Measurements from ENCODE around the gene PPP2R2D.
"Not testable (repeated sequence)": the region's sequence is repeated elsewhere in the genome, so short reads cannot be mapped to it uniquely, and the experiment has no call there.

Gene PPP2R2D

DNA sequence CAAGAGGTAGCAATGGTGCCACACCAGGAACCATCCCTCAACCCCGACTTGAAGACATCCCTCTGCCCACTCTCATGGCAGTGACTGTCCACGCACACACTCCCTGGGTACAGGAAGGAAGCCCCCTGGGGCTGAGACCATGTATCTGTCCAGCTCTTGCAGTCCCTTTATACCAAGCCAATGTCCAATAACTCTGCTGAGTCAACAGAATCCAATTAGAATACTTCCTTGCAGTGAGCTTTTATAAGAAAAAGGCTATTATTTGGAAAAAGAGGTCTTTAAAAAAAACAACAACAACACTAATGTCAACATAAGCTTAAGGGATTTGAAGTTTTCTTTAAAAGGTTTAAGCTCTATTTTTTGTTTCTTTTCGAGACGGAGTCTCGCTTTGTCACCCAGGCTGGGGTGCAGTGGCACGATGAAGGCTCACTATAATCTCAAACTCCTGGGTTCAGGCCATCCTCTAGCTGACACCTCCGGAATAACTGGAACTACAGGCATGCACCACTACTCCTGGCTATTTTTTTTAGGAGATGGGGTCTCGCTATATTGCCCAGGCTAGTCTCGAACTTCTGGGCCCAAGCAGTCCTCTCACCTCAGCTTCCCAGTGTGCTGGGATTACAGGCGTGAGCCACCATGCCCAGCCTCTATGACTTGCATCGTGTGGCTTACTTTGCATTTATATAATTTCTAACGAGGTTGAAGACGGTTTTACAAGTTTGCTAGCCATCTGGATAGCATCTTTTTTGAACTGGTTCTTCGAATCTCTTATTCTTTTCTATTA, 73.4 kb downstream of the PPP2R2D start:
- no peak for DNase-seq (ENCODE audit: low read depth in 2 of 2)

DNA sequence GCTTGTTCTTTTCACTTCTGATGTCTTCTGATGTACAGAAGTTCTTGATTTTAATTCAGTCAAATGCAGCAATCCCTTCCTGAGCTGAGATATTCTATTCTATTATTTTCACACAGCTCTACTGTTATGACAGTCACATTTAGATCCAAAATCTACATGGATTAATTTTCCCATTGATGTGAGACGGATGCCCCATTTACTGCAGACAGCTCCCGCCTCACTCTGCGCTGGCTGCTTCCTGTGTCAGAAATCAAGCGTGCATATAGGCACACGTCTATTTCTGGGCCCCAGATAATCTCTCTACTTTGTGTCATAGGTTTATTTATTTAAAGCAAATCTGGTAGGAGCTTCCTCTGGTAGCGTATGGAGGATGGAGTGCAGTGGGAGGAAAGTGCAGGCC, 74.2 kb downstream of the PPP2R2D start:
- no peak for DNase-seq (ENCODE audit: low read depth in 2 of 2)

DNA sequence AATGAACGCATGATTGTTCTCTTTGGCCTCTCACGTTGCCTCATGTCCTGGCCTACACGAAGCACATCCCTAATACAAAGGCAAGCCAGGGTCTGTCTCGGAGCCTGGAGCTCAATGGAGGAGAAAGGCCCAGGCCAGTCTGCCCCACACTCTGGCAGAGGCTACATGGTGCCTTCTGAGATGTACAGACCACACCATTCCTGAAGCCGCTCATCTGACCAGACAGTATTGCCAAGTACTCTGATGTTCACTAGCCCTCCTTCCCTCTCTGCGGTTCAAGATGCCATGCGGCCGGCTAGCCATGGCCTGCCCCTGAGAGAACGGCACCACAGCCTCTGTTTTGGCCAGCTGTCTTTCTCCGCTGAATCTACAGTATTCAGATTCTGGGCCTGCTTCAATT, 75.0 kb downstream of the PPP2R2D start:
- no peak for DNase-seq (ENCODE audit: low read depth in 2 of 2)

DNA sequence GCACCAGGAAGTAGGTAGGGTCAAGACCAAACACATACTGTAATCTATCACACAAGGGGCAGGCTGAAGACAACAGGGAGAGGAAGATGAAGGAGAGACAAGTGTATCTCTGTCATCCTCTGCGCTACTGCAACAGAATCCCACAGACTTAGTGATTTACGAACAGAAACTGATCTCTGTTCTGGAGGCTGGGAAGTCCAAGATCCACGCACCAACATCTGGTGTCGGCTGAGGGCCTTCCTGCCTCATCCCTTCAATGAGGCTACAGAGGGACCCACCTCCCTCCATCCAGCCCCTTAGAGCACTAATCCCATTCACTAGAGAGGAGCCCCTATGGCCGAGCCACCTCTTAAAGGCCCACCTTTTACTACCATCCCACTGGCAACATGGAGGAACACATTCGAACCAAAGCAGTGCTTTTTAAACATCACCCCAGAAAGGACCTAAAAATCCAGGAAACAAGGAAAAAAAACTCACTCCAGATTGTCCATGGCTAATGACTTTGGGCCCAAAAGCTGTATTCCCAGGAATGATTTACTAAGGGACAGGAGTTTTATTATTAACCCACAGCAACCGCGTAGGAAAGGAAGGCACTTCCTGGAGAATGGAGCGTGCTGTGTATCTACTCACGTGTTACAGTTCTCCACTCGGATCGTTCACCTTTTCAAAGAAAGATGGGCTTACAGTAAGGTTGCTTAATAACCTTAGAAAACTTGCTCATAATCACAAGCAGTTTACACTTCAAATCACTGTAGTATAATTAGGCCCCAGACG, 76.7 kb downstream of the PPP2R2D start:
- no peak for DNase-seq (ENCODE audit: low read depth in 2 of 2)

DNA sequence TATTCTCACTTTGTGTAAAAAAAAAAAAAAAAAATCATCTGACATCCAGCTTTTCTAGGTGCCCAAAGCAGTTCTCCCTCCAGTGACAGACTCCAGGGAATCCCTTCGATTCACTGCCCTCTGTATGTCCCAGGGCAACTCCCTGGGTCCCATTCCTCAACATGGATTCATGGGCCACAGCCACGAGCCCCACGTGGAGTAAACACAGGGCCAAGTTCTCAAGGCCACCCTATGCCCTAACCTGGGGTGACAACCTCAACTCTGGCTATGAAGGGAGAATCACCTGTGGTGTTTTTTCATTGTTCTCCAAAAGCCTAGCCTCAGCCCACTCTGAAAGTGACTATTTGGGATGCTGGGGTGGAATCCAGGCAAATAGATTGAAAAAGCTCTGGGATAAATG, 77.6 kb downstream of the PPP2R2D start:
- no peak for DNase-seq (ENCODE audit: low read depth in 2 of 2)

DNA sequence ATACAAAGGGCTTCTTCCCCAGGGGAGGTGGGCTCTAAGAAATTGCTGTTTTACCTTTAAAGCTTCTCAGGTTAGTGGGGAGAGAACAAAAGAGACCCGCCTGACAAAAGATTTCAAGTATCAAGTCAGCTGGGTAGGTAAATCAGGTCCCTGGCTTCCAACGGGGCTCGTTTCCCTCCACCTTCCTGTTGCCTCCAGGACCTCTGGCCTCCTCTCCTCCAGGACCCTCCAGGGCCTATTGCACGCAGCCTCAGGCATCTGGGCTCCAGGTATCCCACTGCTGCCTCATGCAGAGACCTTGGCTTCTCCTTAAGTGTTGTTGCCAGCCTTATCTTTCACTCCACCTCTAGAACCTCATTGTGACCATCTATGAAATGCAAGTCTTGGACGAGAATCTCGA, 78.0 kb downstream of the PPP2R2D start:
- DNase-seq (ENCODE audit: low read depth in 2 of 2): no peak

DNA sequence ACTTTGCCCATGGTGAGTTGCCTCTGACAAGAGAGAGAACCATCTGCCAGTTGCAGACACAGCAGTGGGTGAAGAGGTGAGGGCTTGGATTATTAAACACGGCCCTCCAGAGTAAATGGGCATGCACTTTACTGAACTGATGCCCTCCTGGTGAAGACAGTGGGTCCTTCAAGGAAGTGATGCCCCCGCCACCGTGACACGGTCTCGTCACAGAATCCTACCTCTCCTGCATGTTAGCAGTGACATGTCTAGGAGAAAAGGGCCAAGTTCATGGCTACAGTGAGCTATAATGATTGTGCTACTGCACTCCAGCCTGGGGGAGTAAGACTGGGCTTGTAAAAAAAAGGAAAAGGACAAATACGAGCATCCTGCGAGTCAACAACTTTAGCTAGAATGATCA, 78.5 kb downstream of the PPP2R2D start:
- DNase-seq (ENCODE audit: low read depth in 2 of 2): no peak

DNA sequence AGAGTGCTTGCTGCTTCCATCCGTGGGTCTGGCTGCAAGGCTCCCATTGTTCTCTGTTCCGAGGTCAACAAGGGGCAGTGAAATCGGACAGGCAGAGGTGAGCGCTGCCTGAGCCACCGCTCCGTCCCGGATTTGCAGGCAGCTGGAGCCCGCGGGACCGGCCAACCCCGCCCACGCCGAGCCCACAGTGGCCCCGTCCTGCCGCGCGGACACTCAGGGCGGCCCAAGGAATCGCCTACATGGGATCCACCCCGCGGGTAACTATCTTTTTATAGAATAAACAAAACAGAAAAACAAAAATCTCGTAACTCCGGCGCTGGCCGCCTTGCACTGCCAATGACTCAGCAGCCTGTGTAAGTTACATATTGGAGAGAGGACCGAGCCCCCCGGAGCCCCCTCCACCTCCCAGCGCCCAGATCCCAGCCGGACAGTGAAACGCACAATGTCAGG, 79.0 kb downstream of the PPP2R2D start:
- DNase-seq (ENCODE audit: low read depth in 2 of 2): no peak

DNA sequence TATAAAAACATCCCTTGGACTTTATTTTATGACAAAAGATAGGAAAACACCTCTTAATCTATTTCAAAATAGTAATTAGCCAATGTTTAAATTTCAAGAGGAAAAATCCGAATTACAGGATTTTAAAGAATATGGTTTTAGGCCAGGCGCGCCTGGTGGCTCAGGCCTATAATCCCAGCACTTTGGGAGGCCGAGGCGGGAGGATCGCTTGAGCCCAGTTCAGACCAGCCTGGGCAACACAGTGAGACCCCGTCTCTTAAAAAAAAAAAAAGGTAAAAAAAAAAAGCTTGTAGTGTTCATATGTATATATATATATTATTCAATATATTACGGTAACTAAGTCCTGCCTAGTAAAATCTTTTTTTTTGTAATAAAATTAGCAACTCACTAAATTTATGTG, 79.5 kb downstream of the PPP2R2D start:
- no peak for DNase-seq (ENCODE audit: low read depth in 2 of 2)

DNA sequence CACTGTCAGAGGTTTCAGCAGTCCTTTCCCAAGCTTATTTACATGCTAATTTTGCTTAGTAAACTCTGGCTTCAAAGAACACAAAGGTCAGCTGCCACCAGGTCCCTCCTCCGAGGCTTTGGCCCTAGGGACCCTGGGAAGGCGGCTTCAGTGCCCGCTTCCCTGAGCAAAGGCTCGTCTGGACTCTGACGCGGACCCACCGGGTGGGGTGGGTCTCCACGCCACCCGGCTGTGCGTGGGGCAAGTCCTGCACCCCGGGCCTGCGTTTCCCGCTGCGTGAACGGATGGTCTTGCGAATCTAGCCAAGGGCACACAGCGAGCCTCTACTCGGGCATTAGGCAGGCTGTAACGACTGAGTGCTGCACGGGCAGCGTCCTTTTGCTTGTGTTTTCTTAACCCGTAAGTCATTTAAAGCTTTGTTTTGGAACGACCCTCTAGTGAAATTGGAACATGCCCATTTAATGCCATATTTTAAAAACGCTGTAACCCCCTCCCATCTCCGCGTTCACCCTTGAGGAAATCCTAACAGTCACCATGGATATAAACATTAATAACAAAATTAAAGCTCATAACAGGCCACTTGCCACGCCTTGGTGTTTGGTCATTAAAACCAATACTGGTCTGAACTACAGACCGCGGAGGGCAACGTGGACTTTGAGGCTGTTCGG, 80.1 kb downstream of the PPP2R2D start:
- no peak for DNase-seq (ENCODE audit: low read depth in 2 of 2)

DNA sequence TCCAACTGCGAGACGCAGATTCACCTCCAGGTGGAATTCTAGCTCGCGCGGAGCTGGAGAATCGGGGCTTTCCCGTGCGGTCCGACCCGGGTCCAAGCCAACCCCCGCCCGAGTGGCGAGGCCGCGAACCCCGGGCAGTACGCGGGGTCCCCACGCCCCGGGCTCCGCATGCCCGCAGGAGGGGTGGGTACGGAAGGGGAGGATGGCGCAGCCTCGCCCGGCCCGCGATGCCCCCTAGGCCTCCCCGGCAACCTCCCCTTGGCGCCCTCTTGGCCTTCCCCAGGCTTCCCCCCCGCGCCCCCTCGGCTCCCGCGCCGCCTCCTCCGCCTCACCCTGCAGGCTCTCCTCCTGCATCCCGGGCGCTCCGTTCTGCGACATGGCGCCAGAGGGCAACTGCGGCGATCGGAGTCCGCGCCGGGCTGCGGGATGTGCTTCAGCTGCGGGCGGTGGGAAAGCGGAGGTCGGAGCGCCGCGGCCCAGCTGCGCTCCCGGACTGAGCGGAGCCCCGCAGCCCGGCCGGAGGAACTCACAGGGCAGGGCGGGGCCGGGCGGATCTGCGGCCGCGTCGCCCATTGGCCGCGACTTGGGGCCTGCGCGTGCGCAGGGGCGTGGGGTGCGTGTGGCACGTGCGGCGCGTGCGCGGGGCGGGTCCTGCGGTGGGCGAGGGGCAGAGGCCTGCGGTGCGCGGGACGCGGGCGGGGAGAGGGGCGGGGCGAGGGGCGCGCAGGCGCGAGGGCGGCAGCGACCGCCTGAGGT, 80.8 kb downstream of the PPP2R2D start, which contains the start of gene BNIP3:
Gene BNIP3, minus strand, starts transcription at position 495 of the 756 bp plus-strand sequence. Its CDS starts 117 bp downstream, at position 378.
- peak; percentile 83 to 93 for DNase-seq (ENCODE audit: low read depth in 2 of 2)

DNA sequence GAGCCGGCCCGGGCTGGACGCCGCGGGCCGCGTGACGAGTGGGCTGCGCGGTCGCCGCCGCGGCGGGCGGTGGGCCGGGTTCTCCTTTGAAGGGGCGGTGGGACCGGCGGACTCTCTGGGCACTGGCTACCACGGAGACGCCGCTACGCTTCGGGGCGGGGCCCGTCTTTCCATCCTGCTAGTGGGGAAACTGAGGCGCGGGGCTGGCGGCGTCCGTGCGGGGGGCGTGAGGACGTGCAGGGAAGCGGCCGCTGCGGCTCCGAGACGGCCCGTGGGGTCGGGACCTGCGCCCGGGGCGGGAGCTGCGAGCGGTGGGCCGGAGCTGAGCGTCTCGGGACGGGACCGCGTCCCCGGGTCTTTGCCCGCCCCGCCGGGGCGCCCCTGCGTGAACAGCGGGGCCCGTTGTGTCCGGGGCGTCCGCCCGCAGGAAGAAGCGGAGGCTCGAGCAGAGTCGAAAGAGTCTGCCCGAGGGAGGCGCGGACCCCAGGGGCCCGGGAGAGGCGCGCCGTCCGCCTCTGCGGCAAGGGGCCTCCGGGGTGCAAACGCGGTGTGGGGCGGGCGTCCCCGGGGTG, 81.5 kb downstream of the PPP2R2D start:
- no peak for DNase-seq (ENCODE audit: low read depth in 2 of 2)

DNA sequence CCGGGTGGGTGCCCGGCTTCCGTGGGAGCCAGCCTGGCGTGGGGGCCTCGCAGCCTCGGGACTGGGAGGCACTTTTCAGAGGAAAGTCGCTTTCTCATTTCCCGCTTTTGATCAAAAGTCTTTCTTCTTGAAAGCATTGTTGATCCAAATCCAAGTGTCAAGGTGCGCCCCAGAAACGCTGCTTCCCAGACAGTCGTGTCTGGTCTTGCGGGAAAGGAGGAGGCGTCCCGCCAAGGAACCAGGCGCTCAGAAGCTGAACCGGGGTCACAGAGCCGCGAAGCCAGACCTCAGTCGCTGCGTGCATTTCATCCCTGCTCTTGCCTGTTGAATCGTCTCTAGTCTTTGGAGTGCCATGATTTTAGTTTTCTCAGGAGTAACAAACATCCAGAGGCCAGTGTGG, 82.0 kb downstream of the PPP2R2D start:
- no peak for DNase-seq (ENCODE audit: low read depth in 2 of 2)

DNA sequence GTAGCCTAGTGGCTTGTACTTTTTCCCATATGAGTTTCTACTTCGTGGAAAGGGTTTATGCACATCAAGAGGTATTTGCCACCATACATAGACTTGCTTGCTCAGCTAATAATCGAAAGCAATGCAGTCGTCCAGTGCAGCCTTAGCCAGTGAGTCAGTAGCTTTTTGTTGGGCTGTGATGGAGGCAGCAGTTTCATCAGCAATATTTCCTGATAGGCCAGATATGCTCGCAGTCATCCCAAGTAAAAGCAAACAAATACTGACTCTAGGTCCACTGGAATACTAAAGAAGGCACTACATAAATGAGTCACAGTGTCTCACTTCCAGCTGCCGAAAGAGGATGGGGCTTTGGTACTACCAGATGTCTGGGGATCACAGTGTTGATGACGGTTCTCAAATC, 83.0 kb downstream of the PPP2R2D start:
- no peak for DNase-seq (ENCODE audit: low read depth in 2 of 2)

DNA sequence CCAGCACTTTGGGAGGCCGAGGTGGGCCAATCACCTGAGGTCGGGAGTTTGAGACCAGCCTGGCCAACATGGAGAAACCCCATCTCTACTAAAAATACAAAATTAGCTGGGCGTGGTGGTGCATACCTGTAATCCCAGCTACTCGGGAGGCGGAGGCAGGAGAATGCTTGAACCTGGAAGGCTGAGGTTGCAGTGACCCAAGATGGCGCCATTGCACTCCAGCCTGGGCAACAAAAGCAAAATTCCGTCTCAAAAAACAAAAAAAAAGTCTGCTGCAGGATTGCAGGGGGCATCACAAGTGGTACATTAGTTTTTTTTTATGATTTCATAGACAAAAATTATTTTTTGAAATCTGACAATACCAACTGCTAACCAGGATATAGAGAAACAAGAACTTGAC, 86.0 kb downstream of the PPP2R2D start:
- DNase-seq (ENCODE audit: low read depth in 2 of 2): not testable (repeated sequence)

DNA sequence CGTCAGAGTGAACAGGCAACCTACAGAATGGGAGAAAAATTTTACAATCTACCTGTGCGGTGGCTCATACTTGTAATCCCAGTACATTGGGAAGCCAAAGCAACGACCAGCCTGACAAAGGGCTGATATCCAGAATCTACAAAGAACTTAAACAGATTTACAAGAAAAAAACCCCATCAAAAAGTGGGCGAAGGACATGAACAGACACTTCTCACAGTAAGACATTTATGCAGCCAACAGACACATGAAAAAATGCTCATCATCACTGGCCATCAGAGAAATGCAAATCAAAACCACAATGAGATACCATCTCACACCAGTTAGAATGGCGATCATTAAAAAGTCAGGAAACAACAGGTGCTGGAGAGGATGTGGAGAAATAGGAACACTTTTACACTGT, 86.5 kb downstream of the PPP2R2D start:
- not testable (repeated sequence) for DNase-seq (ENCODE audit: low read depth in 2 of 2)

DNA sequence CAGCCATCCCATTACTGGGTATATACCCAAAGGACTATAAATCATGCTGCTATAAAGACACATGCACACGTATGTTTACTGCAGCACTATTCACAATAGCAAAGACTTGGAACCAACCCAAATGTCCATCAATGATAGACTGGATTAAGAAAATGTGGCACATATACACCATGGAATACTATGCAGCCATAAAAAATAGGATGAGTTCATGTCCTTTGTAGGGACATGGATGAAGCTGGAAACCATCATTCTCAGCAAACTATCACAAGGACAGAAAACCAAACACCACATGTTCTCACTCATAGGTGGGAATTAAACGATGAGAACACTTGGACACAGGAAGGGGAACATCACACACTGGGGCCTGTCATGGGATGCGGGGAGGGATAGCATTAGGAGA, 87.0 kb downstream of the PPP2R2D start:
- not testable (repeated sequence) for DNase-seq (ENCODE audit: low read depth in 2 of 2)

DNA sequence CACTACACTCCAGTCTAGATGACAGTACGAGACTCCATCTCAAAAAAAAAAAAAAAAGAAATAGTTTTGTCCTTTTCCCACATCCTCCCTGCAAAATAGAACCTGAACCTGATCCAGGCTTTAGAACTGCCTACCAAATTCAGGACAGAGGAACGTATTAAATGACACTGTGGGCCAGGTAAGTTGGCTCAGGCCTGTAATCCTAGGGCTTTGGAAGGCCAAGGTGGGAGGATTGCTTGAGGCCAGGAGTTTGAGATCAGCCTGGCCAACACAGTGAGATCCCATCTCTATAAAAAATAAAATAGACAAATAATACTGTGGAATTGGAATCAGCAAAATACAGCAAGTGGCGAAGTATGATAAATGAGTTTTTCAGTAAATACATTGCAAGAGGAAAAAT, 90.9 kb downstream of the PPP2R2D start:
- DNase-seq (ENCODE audit: low read depth in 2 of 2): no peak

DNA sequence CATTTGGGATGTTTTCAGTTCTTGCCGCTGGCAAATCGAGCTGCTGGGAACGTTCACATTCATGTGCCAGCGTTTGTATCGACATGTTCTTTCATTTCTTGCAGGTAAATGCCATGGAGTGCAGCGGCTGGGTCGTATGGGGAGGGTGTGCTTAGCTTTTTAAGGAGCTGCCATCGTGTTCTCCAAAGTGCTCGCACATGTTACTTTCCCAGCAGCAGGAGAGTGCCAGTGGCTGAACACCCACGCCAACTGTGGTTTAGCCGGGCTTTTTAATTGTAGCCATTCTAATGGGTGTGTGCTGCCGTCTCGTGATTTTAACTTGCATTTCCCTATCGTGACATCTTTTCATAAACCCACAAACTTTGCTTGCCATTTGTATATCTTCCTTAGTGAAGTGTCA, 92.5 kb downstream of the PPP2R2D start:
- no peak for DNase-seq (ENCODE audit: low read depth in 2 of 2)

DNA sequence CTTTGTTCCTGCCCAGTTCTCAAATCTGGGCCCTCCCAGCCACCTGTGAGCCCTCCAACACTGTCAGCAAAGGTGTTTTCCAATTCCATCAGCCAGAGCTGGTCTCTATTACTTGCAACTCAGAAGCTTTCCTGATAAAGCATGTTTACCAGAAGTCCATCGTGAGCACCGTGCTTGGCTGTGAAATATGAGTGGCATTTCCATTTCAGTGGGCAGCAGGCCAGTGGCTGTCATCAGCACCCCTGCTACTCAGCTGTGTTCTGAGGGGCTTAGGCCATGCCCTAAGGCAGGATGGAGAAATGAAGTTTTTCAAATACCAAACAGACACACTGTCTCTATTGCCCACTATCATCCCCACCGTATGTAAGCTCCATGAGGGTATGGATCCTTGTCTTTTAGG, 93.6 kb downstream of the PPP2R2D start:
- no peak for DNase-seq (ENCODE audit: low read depth in 2 of 2)
